H9 (cell line): ENCODE data around the gene GLCCI1. TPM values are rescaled to one million over a fixed set of nuclear protein-coding genes. Genes with fewer than 3 reads are reported as not detected.

Experiments used
- DNase-seq: peaks from one replicate; pipeline ENCODE4 v3.0.0-alpha.2; 2017
- H2AFZ ChIP-seq: one replicate; pipeline ENCODE4 v1.6.1; 2013; ENCODE audit warnings: mild to moderate bottlenecking, low read length, control low read depth, moderate library complexity
- H2AK5ac ChIP-seq: 2 replicates; pipeline ENCODE4 v1.6.1; 2013; ENCODE audit warnings: low read length, control low read depth, mixed read lengths; ENCODE audit not compliant: insufficient read length
- H2BK120ac ChIP-seq: one replicate; pipeline ENCODE4 v1.6.1; 2013; ENCODE audit warnings: low read depth, mild to moderate bottlenecking, low read length, control low read depth, inconsistent platforms; ENCODE audit not compliant: poor library complexity, severe bottlenecking
- H2BK12ac ChIP-seq: 2 replicates; pipeline ENCODE4 v1.6.1; 2013; ENCODE audit warnings: low read length, control low read depth, mixed read lengths, low read depth; ENCODE audit not compliant: insufficient read length
- H2BK15ac ChIP-seq: 2 replicates; pipeline ENCODE4 v1.6.1; 2013; ENCODE audit warnings: low read depth, low read length, control low read depth
- H2BK20ac ChIP-seq: one replicate; pipeline ENCODE4 v1.6.1; 2013; ENCODE audit warnings: low read depth, mild to moderate bottlenecking, low read length, control low read depth, inconsistent platforms; ENCODE audit not compliant: poor library complexity, severe bottlenecking
- H2BK5ac ChIP-seq: 2 replicates; pipeline ENCODE4 v1.6.1; 2013; ENCODE audit warnings: low read length, control low read depth, mixed read lengths; ENCODE audit not compliant: insufficient read length
- H3K14ac ChIP-seq: 2 replicates; pipeline ENCODE4 v1.6.1; 2013; ENCODE audit warnings: low read length, control low read depth; ENCODE audit not compliant: insufficient read depth
- H3K18ac ChIP-seq: 2 replicates; pipeline ENCODE4 v1.6.1; 2013; ENCODE audit warnings: low read depth, mild to moderate bottlenecking, mixed read lengths, low read length, control low read depth; ENCODE audit not compliant: insufficient read length
- H3K23ac ChIP-seq: 2 replicates; pipeline ENCODE4 v1.6.1; 2013; ENCODE audit warnings: low read length, control low read depth, mixed read lengths, low read depth; ENCODE audit not compliant: insufficient read length
- H3K23me2 ChIP-seq: 2 replicates; pipeline ENCODE4 v1.6.1; 2013; ENCODE audit warnings: low read depth, mild to moderate bottlenecking, mixed read lengths, low read length, control low read depth; ENCODE audit not compliant: insufficient read length, poor library complexity, severe bottlenecking
- H3K27ac ChIP-seq: 2 replicates; pipeline ENCODE4 v1.5.1; 2013; ENCODE audit warnings: low read length, control low read depth, mixed read lengths, low read depth; ENCODE audit not compliant: insufficient read length
- H3K27me3 ChIP-seq: 2 replicates; pipeline ENCODE4 v1.6.1; 2013; ENCODE audit warnings: low read length, control low read depth, inconsistent platforms; ENCODE audit not compliant: insufficient read depth
- H3K4ac ChIP-seq: 2 replicates; pipeline ENCODE4 v1.6.1; 2013; ENCODE audit warnings: low read depth, mild to moderate bottlenecking, control low read depth, inconsistent platforms, low read length, moderate library complexity
- H3K4me1 ChIP-seq: 2 replicates; pipeline ENCODE4 v1.6.1; 2013; ENCODE audit warnings: low read length, control low read depth, inconsistent platforms; ENCODE audit not compliant: insufficient read depth
- H3K4me2 ChIP-seq: 2 replicates; pipeline ENCODE4 v1.6.1; 2013; ENCODE audit warnings: low read length, control low read depth, mixed read lengths; ENCODE audit not compliant: insufficient read length, insufficient read depth
- H3K56ac ChIP-seq: 2 replicates; pipeline ENCODE4 v1.6.1; 2013; ENCODE audit warnings: low read depth, mild to moderate bottlenecking, mixed read lengths, low read length, control low read depth; ENCODE audit not compliant: insufficient read length
- H3K79me1 ChIP-seq: 2 replicates; pipeline ENCODE4 v1.6.1; 2013; ENCODE audit warnings: low read depth, mild to moderate bottlenecking, moderate library complexity, low read length, control low read depth, inconsistent platforms; ENCODE audit not compliant: insufficient read depth, poor library complexity, severe bottlenecking
- H3K79me2 ChIP-seq: 2 replicates; pipeline ENCODE4 v1.6.1; 2013; ENCODE audit warnings: low read length, control low read depth, inconsistent platforms; ENCODE audit not compliant: insufficient read depth
- H3K9ac ChIP-seq: 2 replicates; pipeline ENCODE4 v1.6.1; 2013; ENCODE audit warnings: low read length, control low read depth, mixed read lengths; ENCODE audit not compliant: insufficient read length; ENCODE audit errors: extremely low read depth
- H3K9me3 ChIP-seq: one replicate; pipeline ENCODE4 v1.6.1; 2013; ENCODE audit warnings: low read depth, low read length, inconsistent platforms; ENCODE audit not compliant: control insufficient read depth
- H3T11ph ChIP-seq: one replicate; pipeline ENCODE4 v1.6.1; 2013; ENCODE audit warnings: mild to moderate bottlenecking, low read length, control low read depth, inconsistent platforms
- H4K20me1 ChIP-seq: one replicate; pipeline ENCODE4 v1.6.1; 2013; ENCODE audit not compliant: control insufficient read depth, insufficient read length, insufficient read depth
- H4K5ac ChIP-seq: 2 replicates; pipeline ENCODE4 v1.6.1; 2013; ENCODE audit warnings: low read depth, mild to moderate bottlenecking, mixed read lengths, low read length, control low read depth; ENCODE audit not compliant: insufficient read length
- H4K8ac ChIP-seq: replicated peaks from 2 replicates; pipeline ENCODE4 v1.6.1; 2013; ENCODE audit warnings: low read length, control low read depth, mixed read lengths, low read depth; ENCODE audit not compliant: insufficient read length
- H4K91ac ChIP-seq: 2 replicates; pipeline ENCODE4 v1.6.1; 2013; ENCODE audit warnings: low read depth, mild to moderate bottlenecking, moderate library complexity, mixed read lengths, low read length, control low read depth; ENCODE audit not compliant: insufficient read length
- H3K27ac Mint-ChIP-seq, 3 experiments: 2 replicates in 2 of 3; 3 replicates in 1 of 3; pipeline ENCODE4 v1.8.0; 2020 to 2021; ENCODE audit warnings: mixed read lengths in 3 of 3, mild to moderate bottlenecking in 1 of 3, moderate library complexity in 1 of 3
- H3K27me3 Mint-ChIP-seq: 2 replicates; pipeline ENCODE4 v1.8.0; 2021; ENCODE audit warnings: low read depth, mild to moderate bottlenecking, moderate library complexity, mixed read lengths
- H3K36me3 Mint-ChIP-seq, 3 experiments: 2 replicates in 2 of 3; 3 replicates in 1 of 3; pipeline ENCODE4 v1.8.0; 2020 to 2021; ENCODE audit warnings: low read depth in 3 of 3, mixed read lengths in 3 of 3; ENCODE audit not compliant: insufficient read depth in 1 of 3
- H3K4me1 Mint-ChIP-seq, 2 experiments: 2 replicates each; pipeline ENCODE4 v1.8.0; 2020; ENCODE audit warnings: mixed read lengths in 2 of 2
- H3K4me3 Mint-ChIP-seq, 2 experiments: 2 replicates in 1 of 2; 3 replicates in 1 of 2; pipeline ENCODE4 v1.8.0; 2020 to 2021; ENCODE audit warnings: mild to moderate bottlenecking in 2 of 2, mixed read lengths in 2 of 2, moderate library complexity in 1 of 2
- H3K9me3 Mint-ChIP-seq, 2 experiments: 2 replicates in 1 of 2; 3 replicates in 1 of 2; pipeline ENCODE4 v1.8.0; 2020; ENCODE audit warnings: mild to moderate bottlenecking in 2 of 2, mixed read lengths in 2 of 2, moderate library complexity in 1 of 2
- CTCF ChIP-seq: fragments of 200-600 bp; sonication (generic); conservative IDR thresholded peaks from 3 replicates; pipeline ENCODE4 v1.8.0; 2021; ENCODE audit warnings: antibody characterized with exemption, mild to moderate bottlenecking
- WGBS: extraction: QIAGEN DNeasy Blood & Tissue Kit; methylation state at CpG from one replicate; pipeline ENCODE4 v1.1.7; 2013; ENCODE audit warnings: missing lambda C conversion rate, low lambda C conversion rate, mixed read lengths; ENCODE audit not compliant: insufficient read length; ENCODE audit errors: extremely low coverage; 5-methylcytosine and 5-hydroxymethylcytosine counted together
- total RNA-seq: library from RNA; stranded (reverse); gene quantifications from 2 replicates; pipeline ENCODE4 v1.2.1, GENCODE V29; 2021

Gene GLCCI1
- total RNA-seq, 1 experiment from 2014 or later = 19.1 TPM

- DNase-seq = no peak
- Histone ChIP-seq H3K9ac (no peak overlapping the region), H2BK15ac (no peak overlapping the region), H2BK5ac (no peak overlapping the region), H3K18ac (no peak overlapping the region), H4K8ac (no peak overlapping the region), H3K4me1 (no peaks in the 10 kb centered on the region), H4K5ac (no peak overlapping the region), H2BK120ac (no peak overlapping the region), H4K91ac (no peak overlapping the region), H2BK12ac (no peak overlapping the region), H2AK5ac (no peak overlapping the region), H2BK20ac (no peak overlapping the region), H3K27me3 (no peaks in the 10 kb centered on the region), H3T11ph (no peak overlapping the region), H3K9me3 (no peaks in the 10 kb centered on the region), H3K27ac (no peak overlapping the region), H3K56ac (no peak overlapping the region), H3K79me2 (no peaks in the 10 kb centered on the region), H4K20me1 (no peaks in the 10 kb centered on the region), H3K23me2 (no peaks in the 10 kb centered on the region), H3K4ac (no peak overlapping the region), H3K4me2 (no peak overlapping the region), H3K14ac (no peak overlapping the region), H3K23ac (no peak overlapping the region), H2AFZ (no peak overlapping the region), H3K79me1 (no peaks in the 10 kb centered on the region)
- peaks cover 4 to 7% of the 10 kb centered on the region in 2 experiments; a peak in 3 of 4 replicates for H3K4me1 Mint-ChIP-seq
- H3K36me3 Mint-ChIP-seq = peaks cover 1 to 7% (median 1%) of the 10 kb centered on the region in 3 experiments; a peak in 6 of 7 replicates
- no peak for TF ChIP-seq CTCF
- H3K4me3 Mint-ChIP-seq = no peak overlapping the region
- H3K27ac Mint-ChIP-seq = no peak overlapping the region
- no CpG with 5 or more reads among the region's 1 CpG for WGBS
- no peaks in the 10 kb centered on the region for H3K27me3 Mint-ChIP-seq
- H3K9me3 Mint-ChIP-seq = no peaks in the 10 kb centered on the region
Measured at GRCh38 chr7:8017423-8017822, 48.8 kb downstream of the GLCCI1 start.
